HG02678 (cell line): Measurements from ENCODE around the gene ZBTB34.

Experiments
- ATAC-seq: cut with Tn5 transposase; IDR thresholded peaks from one replicate; pipeline ENCODE4 v1.9.1; 2021; ENCODE audit warnings: mild to moderate bottlenecking, moderate library complexity; ENCODE audit not compliant: unreplicated experiment

The ZBTB34 gene

GRCh38 chr9:126915846-126916543 lies 55.6 kb downstream of the ZBTB34 start:
- ATAC-seq = no peak

- ATAC-seq = no peak
These were observed 56.5 kb downstream of the ZBTB34 start for GRCh38 chr9:126916909-126917308.

GRCh38 chr9:126919193-126919592 lies 58.8 kb downstream of the ZBTB34 start:
- no peak for ATAC-seq

GRCh38 chr9:126925876-126926275 lies 65.4 kb downstream of the ZBTB34 start:
- no peak for ATAC-seq

GRCh38 chr9:126926364-126926763 lies 65.9 kb downstream of the ZBTB34 start:
- no peak for ATAC-seq

GRCh38 chr9:126927419-126927818 lies 67.0 kb downstream of the ZBTB34 start:
- ATAC-seq = no peak

DNA sequence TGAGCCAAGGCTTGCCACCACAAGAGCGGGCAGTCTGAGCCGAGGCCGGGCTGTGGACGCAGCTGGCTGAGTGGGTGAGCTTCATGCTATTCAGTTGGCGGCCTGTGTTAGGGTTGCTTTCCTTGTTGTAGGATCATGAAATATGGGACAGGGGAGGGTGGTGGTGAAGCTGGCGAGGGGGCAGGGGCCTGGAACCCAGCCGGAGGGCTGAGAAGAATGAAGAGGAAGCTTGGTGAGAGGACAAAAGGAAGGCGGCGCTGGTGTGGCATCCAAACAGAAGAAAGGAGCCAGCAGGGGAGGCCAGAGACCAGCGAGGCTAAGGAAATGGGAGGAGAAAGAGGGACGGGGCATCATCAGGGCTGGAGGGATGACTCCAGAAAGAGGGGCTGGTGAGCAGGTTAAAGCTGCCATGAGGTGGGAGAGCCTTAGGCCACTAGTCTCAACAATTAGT lies 72.5 kb downstream of the ZBTB34 start:
- no peak for ATAC-seq

DNA sequence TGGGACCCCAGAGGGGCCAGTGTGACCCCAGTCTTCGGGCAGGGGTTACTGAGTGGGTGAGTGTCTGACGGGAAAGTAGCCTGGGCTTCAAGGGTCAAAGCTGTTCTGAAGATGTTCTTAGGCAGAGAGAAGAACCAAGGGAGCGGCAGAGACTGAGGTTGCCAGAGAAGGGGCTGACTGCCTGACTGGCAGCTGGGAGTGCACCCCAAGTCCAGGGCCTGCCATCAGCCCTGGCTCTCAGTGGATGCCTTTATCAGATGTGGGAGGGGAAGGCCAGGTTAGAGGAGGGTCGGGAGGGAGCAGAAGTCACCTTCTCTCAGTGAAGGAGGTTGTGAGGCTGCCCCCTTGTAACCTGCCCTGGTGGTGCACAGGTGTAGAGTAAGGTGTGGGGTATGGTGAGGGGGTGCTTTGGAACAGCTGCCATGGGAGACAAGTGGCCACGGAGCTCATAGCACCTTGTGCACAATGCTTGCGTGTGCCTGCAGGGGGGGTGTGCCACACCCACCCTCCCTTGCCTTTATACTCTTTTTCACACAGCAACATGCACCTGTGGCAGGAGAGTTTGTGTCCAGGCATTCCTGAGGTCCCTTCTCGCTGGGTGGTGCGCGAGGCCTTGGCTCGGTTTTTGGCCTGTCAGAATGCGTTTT lies 73.0 kb downstream of the ZBTB34 start:
- ATAC-seq = no peak

GRCh38 chr9:126934441-126934840 lies 74.0 kb downstream of the ZBTB34 start:
- no peak for ATAC-seq
